DND-41 (cell line): ENCODE measurements around the gene ZNF653.

ENCODE experiments used
- ATAC-seq: fragments of 200-7000 bp; cut with Tn5 transposase; 3 replicates; pipeline ENCODE4 v1.9.1; 2021; ENCODE audit warnings: low read depth; ENCODE audit not compliant: insufficient read depth
- DNase-seq: peaks from one replicate; pipeline ENCODE4 v3.0.0-alpha.2; 2020
- H2AFZ ChIP-seq: 2 replicates; pipeline ENCODE4 v1.6.0; 2012; ENCODE audit warnings: low read depth, low read length
- H3K27ac ChIP-seq: 2 replicates; pipeline ENCODE4 v1.5.1; 2012; ENCODE audit warnings: low read length, inconsistent platforms
- H3K27me3 ChIP-seq: fragments of 200-600 bp; sonication (generic); 2 replicates; pipeline ENCODE4 v1.6.0; 2012; ENCODE audit warnings: low read length, mild to moderate bottlenecking, inconsistent platforms; ENCODE audit not compliant: insufficient read depth, poor library complexity
- H3K36me3 ChIP-seq: 2 replicates; pipeline ENCODE4 v1.5.1; 2012; ENCODE audit warnings: low read length, inconsistent platforms; ENCODE audit not compliant: insufficient read depth
- H3K4me1 ChIP-seq: 2 replicates; pipeline ENCODE4 v1.5.1; 2012; ENCODE audit warnings: mild to moderate bottlenecking, low read length; ENCODE audit not compliant: insufficient read depth
- H3K4me2 ChIP-seq: 2 replicates; pipeline ENCODE4 v1.6.0; 2012; ENCODE audit warnings: mild to moderate bottlenecking, moderate library complexity, low read length, inconsistent platforms; ENCODE audit not compliant: insufficient read depth
- H3K4me3 ChIP-seq, 2 experiments: fragments of 200-600 bp in 1 of 2; shearing (Covaris generic) in 1 of 2; 2 replicates each; pipeline ENCODE4 v1.5.1; 2012 to 2016; ENCODE audit warnings: inconsistent platforms in 2 of 2, low read length in 2 of 2, mild to moderate bottlenecking in 2 of 2, low read depth in 1 of 2, moderate library complexity in 1 of 2
- H3K79me2 ChIP-seq: 2 replicates; pipeline ENCODE4 v1.6.0; 2012; ENCODE audit warnings: low read length, inconsistent platforms; ENCODE audit not compliant: insufficient read depth
- H3K9ac ChIP-seq: 2 replicates; pipeline ENCODE4 v1.6.0; 2012; ENCODE audit warnings: low read depth, mild to moderate bottlenecking, inconsistent platforms, low read length, moderate library complexity
- H3K9me3 ChIP-seq: 2 replicates; pipeline ENCODE4 v1.5.1; 2012; ENCODE audit warnings: low read length, moderate library complexity, mild to moderate bottlenecking, inconsistent platforms; ENCODE audit not compliant: insufficient read depth, severe bottlenecking
- H4K20me1 ChIP-seq: 2 replicates; pipeline ENCODE4 v1.6.0; 2012; ENCODE audit warnings: low read length; ENCODE audit not compliant: insufficient read depth
- EZH2 ChIP-seq: IDR thresholded peaks from 3 replicates; pipeline ENCODE4 v1.6.1; 2012; ENCODE audit warnings: borderline replicate concordance, low read depth, mild to moderate bottlenecking, moderate library complexity, low read length, inconsistent platforms; ENCODE audit not compliant: severe bottlenecking
- TF ChIP-seq, protein P1 (sequence below): IDR thresholded peaks from 2 replicates; pipeline ENCODE4 v1.5.1; 2012; ENCODE audit warnings: borderline replicate concordance, low read length, moderate library complexity, mild to moderate bottlenecking; ENCODE audit not compliant: poor library complexity, severe bottlenecking; ENCODE audit errors: extremely low read depth

The ZNF653 gene

GRCh38 chr19:11499890-11500420 lies 5.7 kb downstream of the ZNF653 start:
- Histone ChIP-seq H3K79me2 (peaks cover 7% of the 10 kb centered on the region), H4K20me1 (0 out of 2 replicates have a peak, but pooled peaks cover 4% of the 10 kb centered on the region), H3K36me3 (peaks cover 22% of the 10 kb centered on the region), H3K4me3 (no peak overlapping the region), H2AFZ (no peak overlapping the region), H3K9me3 (no peaks in the 10 kb centered on the region), H3K27ac (no peak overlapping the region), H3K4me2 (no peak overlapping the region), H3K9ac (no peak overlapping the region), H3K27me3 (no peaks in the 10 kb centered on the region), H3K4me1 (peaks cover 7% of the 10 kb centered on the region)
- ATAC-seq (no peak), DNase-seq (no peak)
- TF ChIP-seq EZH2: no peak
- TF ChIP-seq, protein P1, sequence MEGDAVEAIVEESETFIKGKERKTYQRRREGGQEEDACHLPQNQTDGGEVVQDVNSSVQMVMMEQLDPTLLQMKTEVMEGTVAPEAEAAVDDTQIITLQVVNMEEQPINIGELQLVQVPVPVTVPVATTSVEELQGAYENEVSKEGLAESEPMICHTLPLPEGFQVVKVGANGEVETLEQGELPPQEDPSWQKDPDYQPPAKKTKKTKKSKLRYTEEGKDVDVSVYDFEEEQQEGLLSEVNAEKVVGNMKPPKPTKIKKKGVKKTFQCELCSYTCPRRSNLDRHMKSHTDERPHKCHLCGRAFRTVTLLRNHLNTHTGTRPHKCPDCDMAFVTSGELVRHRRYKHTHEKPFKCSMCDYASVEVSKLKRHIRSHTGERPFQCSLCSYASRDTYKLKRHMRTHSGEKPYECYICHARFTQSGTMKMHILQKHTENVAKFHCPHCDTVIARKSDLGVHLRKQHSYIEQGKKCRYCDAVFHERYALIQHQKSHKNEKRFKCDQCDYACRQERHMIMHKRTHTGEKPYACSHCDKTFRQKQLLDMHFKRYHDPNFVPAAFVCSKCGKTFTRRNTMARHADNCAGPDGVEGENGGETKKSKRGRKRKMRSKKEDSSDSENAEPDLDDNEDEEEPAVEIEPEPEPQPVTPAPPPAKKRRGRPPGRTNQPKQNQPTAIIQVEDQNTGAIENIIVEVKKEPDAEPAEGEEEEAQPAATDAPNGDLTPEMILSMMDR: no peak

- peaks cover 26% of the 10 kb centered on the region for H3K36me3 ChIP-seq
- TF ChIP-seq EZH2: no peak
- TF ChIP-seq, protein P1: no peak
- ATAC-seq (no peak), DNase-seq (no peak)
- H3K79me2 ChIP-seq: peaks cover 7% of the 10 kb centered on the region
- no peak overlapping the region for H2AFZ ChIP-seq
- no peak overlapping the region for H3K27ac ChIP-seq
- peaks cover under 1% of the 10 kb centered on the region; the same call in 1 of the 2 replicates for H3K4me1 ChIP-seq
- 0 out of 2 replicates have a peak, but pooled peaks cover 4% of the 10 kb centered on the region for H4K20me1 ChIP-seq
- H3K9me3 ChIP-seq: no peaks in the 10 kb centered on the region
- no peak overlapping the region for H3K4me2 ChIP-seq
- no peak overlapping the region for H3K4me3 ChIP-seq
- H3K27me3 ChIP-seq: no peaks in the 10 kb centered on the region
- H3K9ac ChIP-seq: no peak overlapping the region
Observed at GRCh38 chr19:11499220-11499726, 6.4 kb downstream of the ZNF653 start.

GRCh38 chr19:11496391-11497163 lies 9.1 kb downstream of the ZNF653 start:
- Histone ChIP-seq H3K9ac (no peak overlapping the region), H3K4me3 (no peak overlapping the region)
- TF ChIP-seq, protein P1: peak; percentile 78
- no peak for TF ChIP-seq EZH2

More at GRCh38 chr19:11496391-11497163, 9.1 kb downstream of the ZNF653 start:
- peak; percentile 71 for DNase-seq
- Histone ChIP-seq H3K79me2 (no peaks in the 10 kb centered on the region), H3K36me3 (peaks cover 31% of the 10 kb centered on the region), H3K4me1 (no peaks in the 10 kb centered on the region), H3K9me3 (no peaks in the 10 kb centered on the region), H3K4me2 (no peak overlapping the region), H2AFZ (no peak overlapping the region), H3K27ac (no peak overlapping the region), H3K27me3 (no peaks in the 10 kb centered on the region), H4K20me1 (0 out of 2 replicates have a peak, but pooled peaks cover 4% of the 10 kb centered on the region)
- ATAC-seq: peak; percentile 93
